Subcutaneous abdominal adipose tissue (tissue), 5 donors: ENCODE results near the gene PLD1.
"Not testable (repeated sequence)": the region's sequence is repeated elsewhere in the genome, so short reads cannot be mapped to it uniquely, and the experiment has no call there.

Source experiments
- H3K27ac ChIP-seq: one replicate; pipeline ENCODE4 v1.7.0; 2013; ENCODE audit warnings: low read depth, mild to moderate bottlenecking, inconsistent platforms, low read length, moderate library complexity
- H3K27me3 ChIP-seq, 5 donors: one replicate each; pipeline ENCODE4 v1.7.0; 2013; ENCODE audit warnings: low read length in 5 of 5, inconsistent platforms in 1 of 5; ENCODE audit not compliant: control insufficient read depth in 5 of 5, insufficient read depth in 4 of 5
- H3K36me3 ChIP-seq, 5 donors: one replicate each; pipeline ENCODE4 v1.7.0; 2013; ENCODE audit warnings: low read length in 5 of 5; ENCODE audit not compliant: control insufficient read depth in 5 of 5, insufficient read depth in 5 of 5
- H3K4me1 ChIP-seq, 5 donors: one replicate each; pipeline ENCODE4 v1.7.0; 2013; ENCODE audit warnings: low read length in 5 of 5, mild to moderate bottlenecking in 3 of 5, moderate library complexity in 1 of 5; ENCODE audit not compliant: control insufficient read depth in 5 of 5, insufficient read depth in 5 of 5
- H3K4me3 ChIP-seq, 5 donors: one replicate each; pipeline ENCODE4 v1.7.0; 2013; ENCODE audit warnings: low read length in 5 of 5, low read depth in 1 of 5
- H3K9ac ChIP-seq, 5 donors: one replicate each; pipeline ENCODE4 v1.7.0; 2013; ENCODE audit warnings: low read length in 5 of 5, mild to moderate bottlenecking in 4 of 5, moderate library complexity in 3 of 5
- H3K9me3 ChIP-seq, 5 donors: one replicate each; pipeline ENCODE4 v1.7.0; 2013; ENCODE audit warnings: low read length in 5 of 5; ENCODE audit not compliant: control insufficient read depth in 5 of 5
- donor health status: healthy.
- donor health status: healthy.
- donor health status: healthy.
- donor health status: healthy.
- donor health status: healthy.

PLD1 gene, protein sequence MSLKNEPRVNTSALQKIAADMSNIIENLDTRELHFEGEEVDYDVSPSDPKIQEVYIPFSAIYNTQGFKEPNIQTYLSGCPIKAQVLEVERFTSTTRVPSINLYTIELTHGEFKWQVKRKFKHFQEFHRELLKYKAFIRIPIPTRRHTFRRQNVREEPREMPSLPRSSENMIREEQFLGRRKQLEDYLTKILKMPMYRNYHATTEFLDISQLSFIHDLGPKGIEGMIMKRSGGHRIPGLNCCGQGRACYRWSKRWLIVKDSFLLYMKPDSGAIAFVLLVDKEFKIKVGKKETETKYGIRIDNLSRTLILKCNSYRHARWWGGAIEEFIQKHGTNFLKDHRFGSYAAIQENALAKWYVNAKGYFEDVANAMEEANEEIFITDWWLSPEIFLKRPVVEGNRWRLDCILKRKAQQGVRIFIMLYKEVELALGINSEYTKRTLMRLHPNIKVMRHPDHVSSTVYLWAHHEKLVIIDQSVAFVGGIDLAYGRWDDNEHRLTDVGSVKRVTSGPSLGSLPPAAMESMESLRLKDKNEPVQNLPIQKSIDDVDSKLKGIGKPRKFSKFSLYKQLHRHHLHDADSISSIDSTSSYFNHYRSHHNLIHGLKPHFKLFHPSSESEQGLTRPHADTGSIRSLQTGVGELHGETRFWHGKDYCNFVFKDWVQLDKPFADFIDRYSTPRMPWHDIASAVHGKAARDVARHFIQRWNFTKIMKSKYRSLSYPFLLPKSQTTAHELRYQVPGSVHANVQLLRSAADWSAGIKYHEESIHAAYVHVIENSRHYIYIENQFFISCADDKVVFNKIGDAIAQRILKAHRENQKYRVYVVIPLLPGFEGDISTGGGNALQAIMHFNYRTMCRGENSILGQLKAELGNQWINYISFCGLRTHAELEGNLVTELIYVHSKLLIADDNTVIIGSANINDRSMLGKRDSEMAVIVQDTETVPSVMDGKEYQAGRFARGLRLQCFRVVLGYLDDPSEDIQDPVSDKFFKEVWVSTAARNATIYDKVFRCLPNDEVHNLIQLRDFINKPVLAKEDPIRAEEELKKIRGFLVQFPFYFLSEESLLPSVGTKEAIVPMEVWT

DNA sequence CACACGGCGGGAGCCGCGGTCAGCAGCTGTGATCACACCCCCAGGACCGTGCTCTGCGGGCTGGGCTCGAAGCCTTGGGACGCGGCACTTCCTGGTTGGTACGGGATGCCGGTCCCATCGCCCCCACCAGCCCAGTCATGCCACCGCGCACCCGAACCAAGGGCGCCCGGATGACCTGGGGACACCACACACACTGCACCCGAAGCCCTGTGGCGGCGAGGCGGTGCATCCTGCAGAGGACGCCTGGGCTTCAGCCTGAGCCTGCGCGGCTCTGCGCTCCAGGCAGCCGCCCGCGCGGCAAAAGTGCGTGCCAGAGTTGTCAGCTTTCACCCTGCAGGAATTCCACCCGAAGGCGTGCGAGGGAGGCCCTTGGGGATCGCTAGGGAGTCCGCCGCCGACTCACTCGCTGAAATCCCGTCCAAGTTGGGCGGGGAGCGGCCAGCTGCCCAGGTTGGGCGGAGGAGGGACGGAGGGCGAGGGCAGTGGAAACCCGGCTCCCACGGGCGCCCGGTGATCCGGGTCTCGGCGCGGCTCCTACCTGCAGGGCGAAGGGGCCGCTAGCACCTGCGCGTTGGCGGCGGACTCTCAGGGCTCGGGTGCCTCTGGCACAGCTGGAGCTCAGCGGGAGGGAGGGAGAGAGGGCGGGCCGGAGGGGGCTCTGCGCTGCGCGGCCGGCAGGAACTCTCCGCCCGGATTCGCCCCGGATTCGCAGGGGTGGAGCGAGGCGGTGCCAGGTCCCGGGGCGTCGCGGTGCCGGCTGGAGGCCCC is at the start of gene PLD1:
Gene PLD1, minus strand, starts transcription at position 623 of the 768 bp plus-strand sequence. CDS start 72,432 bp downstream, outside the sequence.
- no peaks in the 10 kb centered on the region for H3K36me3 ChIP-seq

DNA sequence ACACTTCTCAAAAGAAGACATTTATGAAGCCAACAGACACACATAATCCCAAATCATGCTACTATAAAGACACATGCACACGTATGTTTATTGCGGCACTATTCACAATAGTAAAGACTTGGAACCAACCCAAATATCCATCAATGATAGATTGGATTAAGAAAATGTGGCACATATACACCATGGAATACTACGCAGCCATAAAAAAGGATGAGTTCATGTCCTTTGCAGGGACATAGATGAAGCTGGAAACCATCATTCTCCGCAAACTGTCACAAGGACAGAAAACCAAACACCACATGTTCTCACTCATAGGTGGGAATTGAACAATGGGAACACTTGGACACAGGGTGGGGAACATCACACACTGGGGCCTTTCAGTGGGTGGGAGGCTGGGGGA is 48.5 kb upstream of the PLD1 start:
- not testable (repeated sequence) for H3K27me3 ChIP-seq, H3K27ac ChIP-seq, H3K9me3 ChIP-seq, H3K36me3 ChIP-seq, H3K4me3 ChIP-seq, H3K9ac ChIP-seq
- H3K4me1 ChIP-seq: peaks cover 5 to 21% (median 11%) of the 10 kb centered on the region in 5 donors

More for the DNA sequence above, at the start of gene PLD1:
- Histone ChIP-seq H3K9me3 (no peaks in the 10 kb centered on the region), H3K27me3 (no peaks in the 10 kb centered on the region), H3K4me3 (peak within 1 kb of the TSS; percentile 69 to 85 (median 75)), H3K9ac (peak within 1 kb of the TSS; percentile 63 to 98 (median 76)), H3K27ac (peak within 1 kb of the TSS; percentile 88), H3K4me1 (peaks cover 7 to 49% (median 45%) of the 10 kb centered on the region in 5 donors)

DNA sequence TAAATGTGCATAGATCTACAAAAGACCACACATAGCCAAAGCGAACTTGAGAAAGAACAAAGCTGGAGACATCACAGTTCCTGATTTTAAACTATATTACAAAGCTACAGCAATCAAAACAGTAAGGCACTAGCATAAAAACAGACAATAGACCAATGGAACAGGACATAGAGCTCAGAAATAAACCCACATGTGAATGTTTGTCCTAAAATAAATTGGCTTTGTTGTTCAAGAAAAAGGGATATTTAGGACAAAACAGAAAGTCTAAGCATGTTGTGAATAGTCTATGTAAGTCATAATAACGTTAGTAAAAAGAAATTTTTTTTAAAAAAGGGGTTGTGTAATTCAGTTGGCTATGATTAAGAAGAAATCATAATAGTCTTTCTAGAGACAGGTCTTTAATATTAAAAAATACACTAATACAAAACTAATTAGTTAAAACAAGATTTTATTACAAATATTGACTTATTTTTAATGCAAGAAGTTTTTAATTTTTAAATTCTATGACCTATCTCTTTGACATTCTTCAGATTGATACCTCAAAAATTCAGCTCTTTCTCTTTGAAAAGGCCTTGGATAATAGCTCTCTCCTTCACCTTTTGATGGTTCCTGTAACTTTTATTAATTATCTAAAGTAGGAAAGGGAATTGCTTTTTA is 44.5 kb upstream of the PLD1 start:
- H3K4me1 ChIP-seq: peaks cover 0 to 4% (median 0%) of the 10 kb centered on the region in 5 donors
- H3K27me3 ChIP-seq: no peaks in the 10 kb centered on the region
- H3K27ac ChIP-seq: no peak overlapping the region
- H3K9ac ChIP-seq: no peak overlapping the region
- H3K36me3 ChIP-seq: no peaks in the 10 kb centered on the region
- no peak overlapping the region for H3K4me3 ChIP-seq
- H3K9me3 ChIP-seq: peaks cover 3 to 9% (median 4%) of the 10 kb centered on the region in 5 donors

DNA sequence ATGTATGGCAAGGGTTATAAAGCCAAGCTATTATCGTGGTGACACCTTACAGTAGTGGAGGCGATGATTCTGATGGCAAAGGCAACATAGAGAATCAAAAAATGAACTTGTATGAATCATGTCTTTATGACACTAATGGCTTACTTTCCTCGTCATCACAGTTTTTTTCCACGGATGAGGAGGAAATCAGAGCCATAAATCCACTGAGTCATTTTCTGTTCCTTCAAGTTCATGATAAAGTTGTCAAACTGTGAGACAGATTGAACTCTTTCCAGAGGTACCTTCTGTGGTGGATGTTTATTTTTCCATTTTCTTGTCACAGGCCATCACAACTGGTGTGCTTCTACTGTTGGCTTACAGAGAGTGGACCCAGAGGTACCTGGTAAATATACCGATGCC is 41.4 kb upstream of the PLD1 start:
- Histone ChIP-seq H3K9ac (no peak overlapping the region), H3K27me3 (no peaks in the 10 kb centered on the region), H3K9me3 (peaks cover 3 to 9% (median 4%) of the 10 kb centered on the region in 5 donors), H3K27ac (no peak overlapping the region), H3K4me3 (no peak overlapping the region), H3K36me3 (no peaks in the 10 kb centered on the region), H3K4me1 (peaks cover 0 to 17% (median 6%) of the 10 kb centered on the region in 5 donors)

DNA sequence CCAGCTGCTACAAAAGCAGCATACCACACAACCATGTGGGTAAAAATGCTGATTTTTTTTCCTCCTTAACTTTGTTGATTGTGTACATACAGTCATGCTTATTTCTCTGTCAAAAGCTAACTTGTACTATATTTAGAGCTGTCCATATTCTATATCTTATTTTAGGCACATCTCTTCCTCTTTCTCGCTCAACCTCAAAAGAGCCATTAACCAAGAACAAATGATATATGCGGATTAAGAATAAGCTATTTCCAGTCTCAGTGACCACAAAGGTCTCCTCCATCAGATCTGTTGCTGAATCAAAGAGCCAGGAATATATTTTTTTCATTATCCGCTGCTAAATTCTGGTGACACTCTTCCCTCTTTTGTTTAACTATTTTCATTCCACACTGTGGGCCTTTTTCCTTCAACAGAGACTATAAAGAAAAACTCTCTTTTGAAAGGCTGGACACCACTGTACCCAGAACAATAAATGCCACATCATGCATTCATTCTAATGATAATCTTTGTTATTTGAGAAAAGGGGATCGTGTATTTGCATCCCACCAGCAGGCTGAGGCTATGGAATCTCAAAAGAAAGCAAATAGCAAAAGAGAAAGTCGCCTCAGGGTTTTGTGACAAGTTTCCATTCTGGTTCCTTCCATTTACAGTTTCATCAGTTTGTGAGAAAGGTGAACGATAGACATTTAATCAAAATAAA is 40.8 kb upstream of the PLD1 start:
- Histone ChIP-seq H3K9ac (no peak overlapping the region), H3K36me3 (no peaks in the 10 kb centered on the region), H3K4me1 (peaks cover 0 to 19% (median 6%) of the 10 kb centered on the region in 5 donors), H3K4me3 (no peak overlapping the region), H3K27me3 (no peaks in the 10 kb centered on the region), H3K9me3 (peaks cover 3 to 9% (median 4%) of the 10 kb centered on the region in 5 donors), H3K27ac (no peak overlapping the region)

DNA sequence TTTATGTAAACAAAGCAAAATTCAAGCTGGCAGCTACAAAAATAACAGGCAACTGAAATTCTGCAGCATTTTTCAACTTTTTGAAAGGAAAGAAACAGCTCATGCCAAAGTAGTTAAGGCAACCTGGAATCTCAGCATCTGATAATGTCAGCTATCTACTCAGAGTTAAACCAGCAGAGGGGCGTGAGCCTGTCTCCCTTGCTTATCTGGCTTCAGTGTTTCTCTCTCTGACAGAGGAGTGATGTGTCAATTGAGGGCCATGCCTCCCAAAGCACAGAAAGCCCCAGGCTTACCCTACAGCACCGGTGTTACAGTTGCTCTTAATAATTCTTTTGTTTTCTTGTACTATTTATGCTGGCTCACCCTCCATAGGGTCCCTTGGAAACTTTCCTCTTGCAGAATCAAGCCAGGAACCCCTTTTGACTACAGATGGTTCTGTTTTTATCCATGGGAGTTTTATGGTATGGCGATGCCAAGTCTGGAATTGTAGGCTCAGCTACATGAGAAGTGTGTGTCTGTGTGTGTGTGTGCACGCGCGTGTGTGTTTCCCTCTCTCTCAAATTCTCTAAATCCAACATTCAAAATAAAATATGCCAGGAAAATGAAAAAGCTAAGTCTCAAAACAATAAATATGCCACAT is 40.2 kb upstream of the PLD1 start:
- no peak overlapping the region for H3K4me3 ChIP-seq
- no peaks in the 10 kb centered on the region for H3K36me3 ChIP-seq
- H3K4me1 ChIP-seq: peaks cover 0 to 19% (median 6%) of the 10 kb centered on the region in 5 donors
- peaks cover 3 to 9% (median 4%) of the 10 kb centered on the region in 5 donors for H3K9me3 ChIP-seq
- no peak overlapping the region for H3K9ac ChIP-seq
- no peaks in the 10 kb centered on the region for H3K27me3 ChIP-seq
- no peak overlapping the region for H3K27ac ChIP-seq

DNA sequence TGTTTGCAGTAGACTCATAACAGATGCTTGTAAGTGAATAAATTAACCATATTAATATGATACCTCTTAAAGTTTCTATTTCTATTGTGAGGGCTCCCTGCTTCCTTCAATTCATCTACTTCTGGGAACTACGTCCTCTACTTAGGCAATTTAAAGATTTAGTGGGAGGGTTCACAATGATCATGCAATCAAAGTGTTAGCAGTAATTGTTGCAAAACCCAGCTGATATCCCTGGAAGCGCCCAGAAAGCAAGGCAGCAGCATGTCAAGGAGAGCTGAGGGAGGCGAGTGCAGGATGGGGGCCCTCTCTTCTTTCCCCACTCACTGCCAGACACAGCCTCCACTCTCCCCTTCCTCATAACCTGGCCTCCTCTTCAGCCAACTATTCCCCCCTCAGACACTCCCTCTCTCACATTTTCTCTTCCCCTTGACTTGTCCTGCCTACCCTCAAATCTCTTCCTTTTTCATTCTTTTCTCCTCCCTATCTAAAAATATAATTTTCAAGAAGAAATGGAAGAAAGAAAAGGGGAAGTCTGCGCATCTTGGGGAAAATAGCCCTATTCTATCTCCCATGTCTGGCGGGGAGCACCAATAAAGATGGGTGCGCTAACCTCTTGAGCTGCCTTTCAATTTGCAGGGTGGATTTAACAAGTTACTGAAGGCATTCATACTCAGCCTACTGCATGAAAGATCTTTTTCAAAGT is 39.5 kb upstream of the PLD1 start:
- Histone ChIP-seq H3K9me3 (peaks cover 3 to 9% (median 4%) of the 10 kb centered on the region in 5 donors), H3K27ac (no peak overlapping the region), H3K27me3 (no peaks in the 10 kb centered on the region), H3K9ac (no peak overlapping the region), H3K4me3 (no peak overlapping the region), H3K36me3 (no peaks in the 10 kb centered on the region), H3K4me1 (peaks cover 0 to 19% (median 6%) of the 10 kb centered on the region in 5 donors)

DNA sequence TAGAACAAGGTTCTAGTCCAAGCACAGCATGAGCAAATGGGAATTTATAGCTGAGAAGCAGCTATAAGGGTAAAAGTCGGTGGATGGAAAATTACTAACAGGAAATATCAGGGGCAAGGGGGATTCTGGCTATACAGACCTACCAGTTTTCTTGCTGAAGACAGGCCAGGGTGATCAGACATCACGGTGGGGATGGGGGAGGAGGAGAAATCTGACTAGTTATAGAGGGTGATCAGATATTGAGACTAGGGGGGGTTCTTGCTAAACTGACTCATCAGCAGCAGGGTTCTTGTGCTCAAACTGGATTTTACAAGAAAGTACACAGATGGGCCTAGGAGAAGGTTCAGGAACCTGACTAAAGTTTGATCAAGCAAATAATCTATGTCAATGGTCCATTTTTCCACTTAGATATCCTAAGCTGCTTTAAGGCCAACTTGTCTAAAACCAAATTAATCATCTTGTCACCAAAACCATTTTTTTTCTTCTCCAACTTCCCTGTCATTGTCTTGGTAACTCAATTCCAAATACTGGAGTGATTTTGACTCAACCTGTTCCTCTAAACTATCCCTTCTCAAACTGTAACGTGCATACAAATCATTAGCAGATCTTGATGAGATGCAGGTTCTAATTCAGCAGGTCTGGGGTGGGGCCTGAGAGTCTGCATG is 37.4 kb upstream of the PLD1 start:
- Histone ChIP-seq H3K9me3 (no peaks in the 10 kb centered on the region), H3K27ac (no peak overlapping the region), H3K9ac (no peak overlapping the region), H3K4me1 (peaks cover 0 to 24% (median 8%) of the 10 kb centered on the region in 5 donors), H3K4me3 (no peak overlapping the region), H3K27me3 (no peaks in the 10 kb centered on the region), H3K36me3 (no peaks in the 10 kb centered on the region)
